ENCODE results near the gene CRYGC. TPM values are rescaled to one million over a fixed set of nuclear protein-coding genes. Genes with fewer than 3 reads are reported as not detected.

CRYGC gene
- polyA plus RNA-seq, 3 donors: not detected

GRCh38 chr2:208134928-208135586, 5.4 kb upstream of the CRYGC start:
- TF ChIP-seq, protein P1, sequence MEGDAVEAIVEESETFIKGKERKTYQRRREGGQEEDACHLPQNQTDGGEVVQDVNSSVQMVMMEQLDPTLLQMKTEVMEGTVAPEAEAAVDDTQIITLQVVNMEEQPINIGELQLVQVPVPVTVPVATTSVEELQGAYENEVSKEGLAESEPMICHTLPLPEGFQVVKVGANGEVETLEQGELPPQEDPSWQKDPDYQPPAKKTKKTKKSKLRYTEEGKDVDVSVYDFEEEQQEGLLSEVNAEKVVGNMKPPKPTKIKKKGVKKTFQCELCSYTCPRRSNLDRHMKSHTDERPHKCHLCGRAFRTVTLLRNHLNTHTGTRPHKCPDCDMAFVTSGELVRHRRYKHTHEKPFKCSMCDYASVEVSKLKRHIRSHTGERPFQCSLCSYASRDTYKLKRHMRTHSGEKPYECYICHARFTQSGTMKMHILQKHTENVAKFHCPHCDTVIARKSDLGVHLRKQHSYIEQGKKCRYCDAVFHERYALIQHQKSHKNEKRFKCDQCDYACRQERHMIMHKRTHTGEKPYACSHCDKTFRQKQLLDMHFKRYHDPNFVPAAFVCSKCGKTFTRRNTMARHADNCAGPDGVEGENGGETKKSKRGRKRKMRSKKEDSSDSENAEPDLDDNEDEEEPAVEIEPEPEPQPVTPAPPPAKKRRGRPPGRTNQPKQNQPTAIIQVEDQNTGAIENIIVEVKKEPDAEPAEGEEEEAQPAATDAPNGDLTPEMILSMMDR (IDR thresholded peaks at IDR 0.05): no peak
- Mint-ChIP-seq H3K9me3 (peaks cover 4 to 28% (median 18%) of the 10 kb centered on the region in 7 donors), H3K4me3 (no peak overlapping the region), H3K27me3 (ENCODE audit: low read depth in 3 of 3) (peaks cover 0 to 3% (median 0%) of the 10 kb centered on the region in 3 donors), H3K36me3 (no peaks in the 10 kb centered on the region), H3K27ac (no peak overlapping the region), H3K4me1 (peaks cover 7% of the 10 kb centered on the region)
- peaks cover 5 to 6% of the 10 kb centered on the region in 2 donors for H3K4me1 ChIP-seq (ENCODE audit: control insufficient read depth in 1 of 2, insufficient read depth in 2 of 2, low read length in 2 of 2)
- no peaks in the 10 kb centered on the region for H4K20me1 ChIP-seq (ENCODE audit: insufficient read depth, low read length)
- H3K27me3 ChIP-seq (ENCODE audit: control insufficient read depth in 2 of 2, insufficient read depth in 2 of 2, low read length in 2 of 2): no peaks in the 10 kb centered on the region
- no peak overlapping the region for H3K4me3 ChIP-seq (replicated peaks in 1 of 3; ENCODE audit: low read depth in 2 of 3, low read length in 3 of 3)
- no peak overlapping the region for H3K4me2 ChIP-seq (replicated peaks; ENCODE audit: extremely low read depth, low read length, poor library complexity, severe bottlenecking)
- intact Hi-C loops (cut with micrococcal nuclease): no loop called here
- DNase-seq: no peak
- no peak overlapping the region for H3K9ac ChIP-seq (ENCODE audit: insufficient read depth, low read length, poor library complexity, severe bottlenecking)
- WGBS (ENCODE audit: insufficient coverage): 25% methylated on average over 4 of the region's 8 CpGs
- peaks cover 0 to 21% of the 10 kb centered on the region in 2 donors for H3K9me3 ChIP-seq (replicated peaks in 1 of 2; ENCODE audit: control insufficient read depth in 1 of 2, insufficient read depth in 1 of 2, low read length in 2 of 2)
- peak overlapping the region; percentile 31 for H2AFZ ChIP-seq (ENCODE audit: insufficient read depth, low read depth, low read length, poor library complexity, severe bottlenecking)
- no peaks in the 10 kb centered on the region for H3K36me3 ChIP-seq (replicated peaks in 1 of 2; ENCODE audit: control insufficient read depth in 1 of 2, insufficient read depth in 2 of 2, low read length in 2 of 2)
- H3K27ac ChIP-seq (ENCODE audit: low read depth in 1 of 2, low read length in 2 of 2): no peak overlapping the region
- H3K79me2 ChIP-seq (ENCODE audit: insufficient read depth, low read length): no peaks in the 10 kb centered on the region

GRCh38 chr2:208130712-208131110, 1.1 kb upstream of the CRYGC start:
- no peaks in the 10 kb centered on the region for H3K36me3 ChIP-seq (replicated peaks in 1 of 2; ENCODE audit: control insufficient read depth in 1 of 2, insufficient read depth in 2 of 2, low read length in 2 of 2)
- no peak overlapping the region for H2AFZ ChIP-seq (ENCODE audit: insufficient read depth, low read depth, low read length, poor library complexity, severe bottlenecking)
- no peak overlapping the region for H3K9ac ChIP-seq (ENCODE audit: insufficient read depth, low read length, poor library complexity, severe bottlenecking)
- no peak overlapping the region for H3K4me2 ChIP-seq (replicated peaks; ENCODE audit: extremely low read depth, low read length, poor library complexity, severe bottlenecking)
- Mint-ChIP-seq H3K27me3 (ENCODE audit: low read depth in 3 of 3) (peaks cover 0 to 3% (median 1%) of the 10 kb centered on the region in 3 donors), H3K9me3 (peaks cover 0 to 6% (median 0%) of the 10 kb centered on the region in 7 donors), H3K36me3 (no peaks in the 10 kb centered on the region), H3K4me1 (peaks cover 7% of the 10 kb centered on the region), H3K27ac (peak overlapping the region in 1 of 7 donors; percentile 30), H3K4me3 (no peak overlapping the region)
- no peak overlapping the region for H3K4me3 ChIP-seq (replicated peaks in 1 of 3; ENCODE audit: low read depth in 2 of 3, low read length in 3 of 3)
- no peaks in the 10 kb centered on the region for H4K20me1 ChIP-seq (ENCODE audit: insufficient read depth, low read length)
- H3K79me2 ChIP-seq (ENCODE audit: insufficient read depth, low read length): no peaks in the 10 kb centered on the region
- no peaks in the 10 kb centered on the region for H3K27me3 ChIP-seq (ENCODE audit: control insufficient read depth in 2 of 2, insufficient read depth in 2 of 2, low read length in 2 of 2)
- no peak overlapping the region for H3K27ac ChIP-seq (ENCODE audit: low read depth in 1 of 2, low read length in 2 of 2)
- no peaks in the 10 kb centered on the region for H3K9me3 ChIP-seq (replicated peaks in 1 of 2; ENCODE audit: control insufficient read depth in 1 of 2, insufficient read depth in 1 of 2, low read length in 2 of 2)
- 97% methylated on average over 5 of the region's 6 CpGs for WGBS (ENCODE audit: insufficient coverage)
- DNase-seq: no peak
- intact Hi-C loops (cut with micrococcal nuclease): no loop called here
- peaks cover 5 to 6% of the 10 kb centered on the region in 2 donors for H3K4me1 ChIP-seq (ENCODE audit: control insufficient read depth in 1 of 2, insufficient read depth in 2 of 2, low read length in 2 of 2)
- TF ChIP-seq, protein P1 (IDR thresholded peaks at IDR 0.05): no peak
